A549 (cell line): ENCODE results near the gene CCDC83.

Source experiments
- CTCF ChIP-seq: fragments of >200 bp; sonication (Bioruptor Twin); formaldehyde crosslinking; IDR thresholded peaks from 3 replicates; pipeline ENCODE4 v1.5.1; 2016
- EP300 ChIP-seq, 2 experiments: fragments of >200 bp; sonication (Bioruptor Twin); formaldehyde crosslinking; IDR thresholded peaks; 2 replicates in 1 of 2; 3 replicates in 1 of 2; pipeline ENCODE4 v1.6.1; 2016 to 2017
- MAFK ChIP-seq: fragments of 450-650 bp; IDR thresholded peaks from 2 replicates; pipeline ENCODE4 v1.6.1; 2014; ENCODE audit not compliant: partially characterized antibody
- REST ChIP-seq: fragments of 200-600 bp; sonication (generic); IDR thresholded peaks from 2 replicates; pipeline ENCODE4 v1.6.1; 2016; ENCODE audit warnings: antibody characterized with exemption, mild to moderate bottlenecking, moderate library complexity

- TF ChIP-seq EP300 (IDR thresholded peaks at IDR 0.05) = no peak
- TF ChIP-seq CTCF = no peak
- TF ChIP-seq MAFK = no peak
- TF ChIP-seq REST = no peak
Measured at GRCh38 chr11:85815186-85815931, 39.8 kb upstream of the CCDC83 start.
